GM10847 (cell line): Measurements from ENCODE around the gene GABPB1.

ENCODE experiments used
- POLR2A ChIP-seq: IDR thresholded peaks from 2 replicates; pipeline ENCODE4 v1.6.1; 2011; ENCODE audit not compliant: insufficient read length; ENCODE audit errors: extremely low read depth

GABPB1 gene

GRCh38 chr15:50257924-50258323 is 97.1 kb downstream of the GABPB1 start:
- TF ChIP-seq POLR2A, result no peak

- no peak for TF ChIP-seq POLR2A
Observed at GRCh38 chr15:50257332-50257731, 97.7 kb downstream of the GABPB1 start.

- no peak for TF ChIP-seq POLR2A
Observed at GRCh38 chr15:50256188-50257041, 98.6 kb downstream of the GABPB1 start.

- no peak for TF ChIP-seq POLR2A
Observed at GRCh38 chr15:50252556-50252955, 102.4 kb downstream of the GABPB1 start.

GRCh38 chr15:50251638-50252182 is 103.3 kb downstream of the GABPB1 start:
- TF ChIP-seq POLR2A, result no peak

GRCh38 chr15:50250760-50251394 is 104.1 kb downstream of the GABPB1 start:
- TF ChIP-seq POLR2A, result no peak

- no peak for TF ChIP-seq POLR2A
Observed at GRCh38 chr15:50249704-50250103, 105.3 kb downstream of the GABPB1 start.

- TF ChIP-seq POLR2A, result no peak
Observed at GRCh38 chr15:50248994-50249582, 105.9 kb downstream of the GABPB1 start.

- peak; percentile 29 for TF ChIP-seq POLR2A
Observed at GRCh38 chr15:50247819-50248655, 107.0 kb downstream of the GABPB1 start.

GRCh38 chr15:50246631-50247030 is 108.4 kb downstream of the GABPB1 start:
- TF ChIP-seq POLR2A, result no peak

- no peak for TF ChIP-seq POLR2A
Observed at GRCh38 chr15:50244959-50245624, 109.9 kb downstream of the GABPB1 start.

- TF ChIP-seq POLR2A, result no peak
Observed at GRCh38 chr15:50244153-50244552, 110.8 kb downstream of the GABPB1 start.

GRCh38 chr15:50241684-50242450 is 113.1 kb downstream of the GABPB1 start:
- TF ChIP-seq POLR2A, result no peak

- TF ChIP-seq POLR2A, result no peak
Observed at GRCh38 chr15:50238255-50238654, 116.7 kb downstream of the GABPB1 start.
